ENCODE measurements around the gene ATP6V1G3.
"Not testable (repeated sequence)": the region's sequence is repeated elsewhere in the genome, so short reads cannot be mapped to it uniquely, and the experiment has no call there.

Gene ATP6V1G3

GRCh38 chr1:198490224-198490623 lies 50.3 kb downstream of the ATP6V1G3 start:
- Histone ChIP-seq H3K4me3 (ENCODE audit: low read depth in 1 of 2, low read length in 2 of 2) (no peak overlapping the region), H3K9me3 (ENCODE audit: control insufficient read depth in 1 of 2, low read length in 2 of 2) (no peaks in the 10 kb centered on the region), H3K4me1 (ENCODE audit: control insufficient read depth in 1 of 2, insufficient read depth in 2 of 2, low read length in 2 of 2) (peaks cover 0 to 13% of the 10 kb centered on the region in 2 donors), H3K36me3 (ENCODE audit: control insufficient read depth in 1 of 2, insufficient read depth in 2 of 2, low read length in 2 of 2) (no peaks in the 10 kb centered on the region), H3K27ac (ENCODE audit: low read depth, low read length) (no peak overlapping the region), H3K27me3 (ENCODE audit: control insufficient read depth in 1 of 2, insufficient read depth in 2 of 2, low read length in 2 of 2) (no peaks in the 10 kb centered on the region), H3K9ac (ENCODE audit: low read depth in 1 of 2, low read length in 2 of 2) (no peak overlapping the region)

GRCh38 chr1:198486903-198487302 lies 53.6 kb downstream of the ATP6V1G3 start:
- H3K36me3 ChIP-seq (ENCODE audit: control insufficient read depth in 1 of 2, insufficient read depth in 2 of 2, low read length in 2 of 2) = no peaks in the 10 kb centered on the region
- no peaks in the 10 kb centered on the region for H3K9me3 ChIP-seq (ENCODE audit: control insufficient read depth in 1 of 2, low read length in 2 of 2)
- peaks cover 0 to 13% of the 10 kb centered on the region in 2 donors for H3K4me1 ChIP-seq (ENCODE audit: control insufficient read depth in 1 of 2, insufficient read depth in 2 of 2, low read length in 2 of 2)
- H3K27ac ChIP-seq (ENCODE audit: low read depth, low read length) = no peak overlapping the region
- H3K9ac ChIP-seq (ENCODE audit: low read depth in 1 of 2, low read length in 2 of 2) = no peak overlapping the region
- no peaks in the 10 kb centered on the region for H3K27me3 ChIP-seq (ENCODE audit: control insufficient read depth in 1 of 2, insufficient read depth in 2 of 2, low read length in 2 of 2)
- H3K4me3 ChIP-seq (ENCODE audit: low read depth in 1 of 2, low read length in 2 of 2) = no peak overlapping the region

- Histone ChIP-seq H3K36me3 (ENCODE audit: control insufficient read depth in 1 of 2, insufficient read depth in 2 of 2, low read length in 2 of 2) (no peaks in the 10 kb centered on the region), H3K27me3 (ENCODE audit: control insufficient read depth in 1 of 2, insufficient read depth in 2 of 2, low read length in 2 of 2) (no peaks in the 10 kb centered on the region), H3K9ac (ENCODE audit: low read depth in 1 of 2, low read length in 2 of 2) (no peak overlapping the region), H3K9me3 (ENCODE audit: control insufficient read depth in 1 of 2, low read length in 2 of 2) (no peaks in the 10 kb centered on the region), H3K27ac (ENCODE audit: low read depth, low read length) (no peak overlapping the region), H3K4me1 (ENCODE audit: control insufficient read depth in 1 of 2, insufficient read depth in 2 of 2, low read length in 2 of 2) (peaks cover 0 to 13% of the 10 kb centered on the region in 2 donors), H3K4me3 (ENCODE audit: low read depth in 1 of 2, low read length in 2 of 2) (no peak overlapping the region)
These were observed 56.8 kb downstream of the ATP6V1G3 start for GRCh38 chr1:198483645-198484044.

- Histone ChIP-seq H3K4me1 (ENCODE audit: control insufficient read depth in 1 of 2, insufficient read depth in 2 of 2, low read length in 2 of 2) (peaks cover 0 to 13% of the 10 kb centered on the region in 2 donors), H3K27ac (ENCODE audit: low read depth, low read length) (no peak overlapping the region), H3K27me3 (ENCODE audit: control insufficient read depth in 1 of 2, insufficient read depth in 2 of 2, low read length in 2 of 2) (no peaks in the 10 kb centered on the region), H3K36me3 (ENCODE audit: control insufficient read depth in 1 of 2, insufficient read depth in 2 of 2, low read length in 2 of 2) (no peaks in the 10 kb centered on the region), H3K9me3 (ENCODE audit: control insufficient read depth in 1 of 2, low read length in 2 of 2) (no peaks in the 10 kb centered on the region), H3K4me3 (ENCODE audit: low read depth in 1 of 2, low read length in 2 of 2) (no peak overlapping the region), H3K9ac (ENCODE audit: low read depth in 1 of 2, low read length in 2 of 2) (no peak overlapping the region)
These were observed 57.5 kb downstream of the ATP6V1G3 start for GRCh38 chr1:198483006-198483405.

- H3K9ac ChIP-seq (ENCODE audit: low read depth in 1 of 2, low read length in 2 of 2) = no peak overlapping the region
- no peak overlapping the region for H3K4me3 ChIP-seq (ENCODE audit: low read depth in 1 of 2, low read length in 2 of 2)
- no peaks in the 10 kb centered on the region for H3K27me3 ChIP-seq (ENCODE audit: control insufficient read depth in 1 of 2, insufficient read depth in 2 of 2, low read length in 2 of 2)
- no peaks in the 10 kb centered on the region for H3K36me3 ChIP-seq (ENCODE audit: control insufficient read depth in 1 of 2, insufficient read depth in 2 of 2, low read length in 2 of 2)
- H3K4me1 ChIP-seq (ENCODE audit: control insufficient read depth in 1 of 2, insufficient read depth in 2 of 2, low read length in 2 of 2) = peaks cover 0 to 10% of the 10 kb centered on the region in 2 donors
- H3K9me3 ChIP-seq (ENCODE audit: control insufficient read depth in 1 of 2, low read length in 2 of 2) = no peaks in the 10 kb centered on the region
- H3K27ac ChIP-seq (ENCODE audit: low read depth, low read length) = no peak overlapping the region
These were observed 58.8 kb downstream of the ATP6V1G3 start for GRCh38 chr1:198481661-198482060.

GRCh38 chr1:198480876-198481275 lies 59.6 kb downstream of the ATP6V1G3 start:
- Histone ChIP-seq H3K36me3 (ENCODE audit: control insufficient read depth in 1 of 2, insufficient read depth in 2 of 2, low read length in 2 of 2) (no peaks in the 10 kb centered on the region), H3K9me3 (ENCODE audit: control insufficient read depth in 1 of 2, low read length in 2 of 2) (no peaks in the 10 kb centered on the region)

GRCh38 chr1:198477354-198477753 lies 63.1 kb downstream of the ATP6V1G3 start:
- H3K27ac ChIP-seq (ENCODE audit: low read depth, low read length); H3K9me3 ChIP-seq (ENCODE audit: control insufficient read depth in 1 of 2, low read length in 2 of 2); H3K4me3 ChIP-seq (ENCODE audit: low read depth in 1 of 2, low read length in 2 of 2); H3K36me3 ChIP-seq (ENCODE audit: control insufficient read depth in 1 of 2, insufficient read depth in 2 of 2, low read length in 2 of 2); H3K27me3 ChIP-seq (ENCODE audit: control insufficient read depth in 1 of 2, insufficient read depth in 2 of 2, low read length in 2 of 2); H3K4me1 ChIP-seq (ENCODE audit: control insufficient read depth in 1 of 2, insufficient read depth in 2 of 2, low read length in 2 of 2); H3K9ac ChIP-seq (ENCODE audit: low read depth in 1 of 2, low read length in 2 of 2): not testable (repeated sequence)

More at GRCh38 chr1:198480876-198481275, 59.6 kb downstream of the ATP6V1G3 start:
- no peak overlapping the region for H3K27ac ChIP-seq (ENCODE audit: low read depth, low read length)
- no peak overlapping the region for H3K9ac ChIP-seq (ENCODE audit: low read depth in 1 of 2, low read length in 2 of 2)
- H3K27me3 ChIP-seq (ENCODE audit: control insufficient read depth in 1 of 2, insufficient read depth in 2 of 2, low read length in 2 of 2) = no peaks in the 10 kb centered on the region
- no peak overlapping the region for H3K4me3 ChIP-seq (ENCODE audit: low read depth in 1 of 2, low read length in 2 of 2)
- peaks cover 0 to 2% of the 10 kb centered on the region in 2 donors for H3K4me1 ChIP-seq (ENCODE audit: control insufficient read depth in 1 of 2, insufficient read depth in 2 of 2, low read length in 2 of 2)
